NCI-H748 (cell line): ENCODE measurements around the gene PHPT1.
A peak's percentile ranks its signal among the peaks of the same experiment; 100 is the strongest.

Source experiments
- DNase-seq: peaks from one replicate; lab custom pipeline; 2025; ENCODE audit not compliant: unreplicated experiment; lab: John Stamatoyannopoulos, UW

The PHPT1 gene

GRCh38 chr9:136847826-136848392 is 1.3 kb upstream of the PHPT1 start:
- peak; percentile 87 for DNase-seq

- DNase-seq = peak; percentile 74
Observed at GRCh38 chr9:136848393-136849037, 694 bp upstream of the PHPT1 start.

DNA sequence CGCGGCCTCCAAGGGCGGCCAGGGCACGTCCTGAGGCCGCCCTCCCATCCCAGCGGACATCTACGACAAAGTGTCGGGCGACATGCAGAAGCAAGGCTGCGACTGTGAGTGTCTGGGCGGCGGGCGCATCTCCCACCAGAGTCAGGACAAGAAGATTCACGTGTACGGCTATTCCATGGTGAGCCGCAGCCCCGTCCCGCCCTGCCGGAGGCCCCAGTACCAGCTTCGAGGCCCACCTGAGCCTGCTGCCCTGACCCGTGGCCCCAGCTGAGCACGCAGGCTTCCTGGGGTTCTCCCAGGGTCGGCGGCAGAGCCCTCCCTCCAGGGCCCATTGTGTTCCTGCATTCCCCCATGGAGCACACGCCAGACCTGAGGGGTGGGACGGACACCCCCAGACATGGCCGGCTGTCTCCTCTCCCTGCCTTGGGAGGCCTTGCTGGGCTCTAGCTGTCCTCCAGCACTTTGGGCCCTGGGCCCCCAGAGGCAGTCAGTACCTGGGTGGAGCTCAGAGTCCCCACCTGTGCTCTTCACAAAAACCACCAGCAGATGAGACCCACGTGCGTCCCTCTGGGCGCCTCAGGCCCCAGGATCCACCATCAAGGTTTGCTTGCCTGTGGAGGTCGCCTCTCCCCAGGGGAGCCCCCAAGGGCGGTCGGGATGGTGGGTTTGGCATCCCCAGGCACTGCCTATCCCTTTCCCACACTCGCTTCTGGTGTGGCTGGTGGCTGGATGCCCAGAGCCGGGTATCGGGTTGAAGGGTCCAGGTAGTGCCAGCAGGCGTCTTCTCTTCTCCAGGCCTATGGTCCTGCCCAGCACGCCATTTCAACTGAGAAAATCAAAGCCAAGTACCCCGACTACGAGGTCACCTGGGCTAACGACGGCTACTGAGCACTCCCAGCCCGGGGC is 1.0 kb downstream of the PHPT1 start:
- no peak for DNase-seq

- no peak for DNase-seq
Observed at GRCh38 chr9:136850866-136851775, 1.9 kb downstream of the PHPT1 start.

DNA sequence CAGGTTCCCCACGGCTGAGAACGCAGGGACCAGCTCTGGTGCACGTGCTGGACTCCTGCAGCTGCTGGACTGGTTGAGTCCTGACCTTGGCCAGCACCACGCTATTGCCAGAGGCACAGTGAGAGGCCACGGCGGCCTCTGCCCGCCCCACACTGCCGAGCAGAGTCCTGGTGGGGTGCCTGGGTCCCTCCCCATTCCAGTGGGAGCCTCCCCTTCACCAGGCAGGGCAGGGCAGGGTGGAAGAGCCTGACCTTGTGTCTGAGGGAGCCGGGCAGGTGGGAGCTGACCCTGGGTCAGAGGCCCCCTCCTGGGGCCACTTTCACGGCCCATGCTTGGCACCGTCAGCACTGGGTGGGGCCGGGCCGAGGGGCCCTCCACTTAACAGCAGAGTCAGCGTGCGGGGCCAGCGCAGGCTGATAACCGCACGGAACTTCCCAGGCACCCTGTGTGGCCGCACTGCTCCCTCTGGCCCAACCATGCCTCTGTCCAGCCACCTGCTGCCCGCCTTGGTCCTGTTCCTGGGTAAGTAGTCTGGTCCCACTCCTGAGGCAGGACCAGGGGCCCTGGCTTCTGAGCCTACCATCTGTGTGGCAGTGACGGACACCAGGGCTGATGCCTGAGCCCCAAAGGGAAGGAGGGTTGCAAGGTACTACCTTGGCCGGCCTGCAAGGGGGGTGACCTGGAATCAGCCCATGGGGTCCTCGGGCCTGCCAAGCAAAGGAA is 2.9 kb downstream of the PHPT1 start, which contains the start of gene MAMDC4:
TSS of gene MAMDC4 (plus strand) at position 406 of the 723 bp plus-strand sequence. CDS start at position 477, 71 bp downstream.
- DNase-seq = no peak

GRCh38 chr9:136852664-136853595 is 3.7 kb downstream of the PHPT1 start:
- DNase-seq = no peak

GRCh38 chr9:136853596-136854112 is 4.4 kb downstream of the PHPT1 start:
- no peak for DNase-seq

GRCh38 chr9:136854113-136854841 is 5.1 kb downstream of the PHPT1 start:
- DNase-seq = no peak

- no peak for DNase-seq
Observed at GRCh38 chr9:136854842-136855460, 5.7 kb downstream of the PHPT1 start.

GRCh38 chr9:136855461-136856078 is 6.4 kb downstream of the PHPT1 start:
- no peak for DNase-seq

- DNase-seq = no peak
Observed at GRCh38 chr9:136856079-136856476, 6.9 kb downstream of the PHPT1 start.

DNA sequence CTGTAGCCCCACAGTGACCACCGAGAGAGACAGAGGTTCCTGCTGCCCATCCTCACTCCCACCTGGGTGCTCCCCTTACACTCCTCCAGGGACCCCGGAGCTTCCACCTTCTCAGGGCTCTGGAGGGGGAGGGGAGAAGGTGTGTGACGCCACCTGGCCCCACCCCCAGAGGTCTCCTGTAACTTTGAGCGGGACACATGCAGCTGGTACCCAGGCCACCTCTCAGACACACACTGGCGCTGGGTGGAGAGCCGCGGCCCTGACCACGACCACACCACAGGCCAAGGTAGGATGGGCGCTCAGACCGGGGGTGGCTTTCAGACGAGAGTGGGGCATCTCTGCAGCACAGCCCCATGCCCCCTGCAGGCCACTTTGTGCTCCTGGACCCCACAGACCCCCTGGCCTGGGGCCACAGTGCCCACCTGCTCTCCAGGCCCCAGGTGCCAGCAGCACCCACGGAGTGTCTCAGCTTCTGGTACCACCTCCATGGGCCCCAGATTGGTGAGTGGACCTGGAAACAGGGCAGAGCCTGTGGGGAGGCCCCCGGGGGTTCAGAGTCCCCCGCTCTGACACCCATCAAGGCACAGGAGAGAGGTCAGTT is 7.4 kb downstream of the PHPT1 start:
- DNase-seq = no peak

GRCh38 chr9:136857166-136857565 is 8.0 kb downstream of the PHPT1 start:
- DNase-seq = no peak

- no peak for DNase-seq
Observed at GRCh38 chr9:136857581-136858412, 8.6 kb downstream of the PHPT1 start.

DNA sequence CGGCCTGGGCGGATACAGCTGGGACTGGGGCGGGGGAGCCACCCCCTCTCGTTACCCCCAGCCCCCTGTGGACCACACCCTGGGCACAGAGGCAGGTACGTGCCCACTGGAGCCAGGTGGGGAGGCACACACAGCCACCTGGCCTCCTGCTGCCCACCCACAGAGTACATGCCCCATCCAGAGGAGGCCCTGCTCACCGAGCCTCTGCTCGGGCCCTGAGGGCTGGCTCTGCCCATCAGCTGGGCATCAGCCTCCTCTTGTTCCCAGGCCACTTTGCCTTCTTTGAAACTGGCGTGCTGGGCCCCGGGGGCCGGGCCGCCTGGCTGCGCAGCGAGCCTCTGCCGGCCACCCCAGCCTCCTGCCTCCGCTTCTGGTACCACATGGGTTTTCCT is 9.2 kb downstream of the PHPT1 start:
- DNase-seq = no peak
